Activated CD8-positive, alpha-beta memory T cell treated with anti-CD3 and anti-CD28 coated beads, Interleukin-2, amount 50 U/mL, for 4 hours (primary cell): ENCODE results near the gene EP400.
"Not testable (repeated sequence)": the region's sequence is repeated elsewhere in the genome, so short reads cannot be mapped to it uniquely, and the experiment has no call there.

ENCODE experiments used
- DNase-seq: peaks from one replicate; pipeline ENCODE4 v3.0.0-alpha.2; 2020

EP400 gene

DNA sequence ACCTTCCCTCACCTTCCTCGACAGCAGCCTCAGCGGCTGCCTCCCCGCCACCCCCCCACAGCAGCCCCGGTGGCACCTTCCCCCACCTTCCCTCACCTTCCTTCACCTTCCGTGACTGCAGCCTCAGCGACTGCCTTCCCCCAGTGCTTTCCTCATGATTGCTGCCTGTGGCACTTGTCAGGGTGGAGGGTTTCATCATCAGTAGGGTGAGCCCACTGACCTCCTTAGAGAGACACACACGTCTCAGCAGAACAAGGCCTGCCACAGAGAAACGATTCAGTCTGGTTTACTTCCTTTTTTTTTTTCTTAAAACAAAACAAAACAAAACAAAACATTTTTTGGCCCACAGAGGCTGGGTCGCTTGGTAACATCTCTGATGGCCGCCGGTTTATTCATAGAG, 75.0 kb downstream of the EP400 start:
- DNase-seq = no peak

DNA sequence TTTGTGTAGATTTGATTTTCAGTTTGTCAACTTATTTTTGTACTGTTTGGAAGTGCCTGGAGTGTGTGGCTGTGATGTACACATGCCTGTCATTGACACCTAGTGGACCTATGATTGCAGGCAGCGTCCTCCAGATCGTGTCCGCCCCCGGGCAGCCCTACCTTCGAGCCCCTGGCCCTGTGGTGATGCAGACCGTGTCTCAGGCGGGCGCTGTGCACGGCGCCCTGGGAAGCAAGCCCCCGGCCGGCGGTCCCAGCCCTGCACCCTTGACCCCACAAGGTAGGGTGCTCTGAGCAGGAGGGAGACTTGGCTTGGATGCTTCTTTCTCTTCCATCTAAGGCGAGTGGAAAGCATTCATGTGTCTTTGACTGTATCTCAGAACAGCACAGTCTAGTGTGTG, 75.8 kb downstream of the EP400 start:
- no peak for DNase-seq

DNA sequence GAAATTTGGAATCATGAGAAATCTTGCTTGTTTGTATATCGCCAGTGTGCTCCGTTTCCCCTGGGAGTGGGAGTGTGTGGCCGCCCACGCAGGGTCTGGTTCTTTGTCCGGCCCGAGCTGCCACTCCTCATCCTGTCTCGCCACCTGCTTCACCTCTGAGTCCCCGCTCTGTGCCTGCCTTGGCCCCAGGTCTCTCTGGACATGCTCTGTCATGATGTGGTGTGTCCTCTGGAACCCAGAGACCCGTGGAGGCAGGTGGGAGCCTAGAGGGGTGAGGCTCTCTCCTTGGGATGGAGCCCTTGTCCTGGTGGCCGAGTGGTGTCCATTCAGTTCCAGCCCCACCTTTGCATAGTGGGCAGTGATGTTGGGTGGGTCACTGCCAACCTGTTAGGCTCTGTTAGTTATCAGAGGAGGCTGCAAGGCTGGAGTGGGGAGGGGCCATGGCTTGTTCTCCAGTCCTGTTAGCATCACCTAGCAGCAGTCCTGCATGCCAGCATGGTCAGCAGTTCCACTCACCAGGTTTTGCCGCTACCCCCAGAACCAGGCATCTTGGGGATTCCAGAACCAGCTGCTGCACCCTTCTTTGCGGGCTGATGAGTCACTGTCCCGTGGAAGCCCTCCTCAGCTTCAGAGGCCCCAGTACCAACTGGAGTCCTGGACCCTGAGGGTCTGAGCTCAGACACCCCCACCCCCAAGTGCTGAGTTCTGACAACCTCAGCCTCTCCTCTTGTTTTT, 76.5 kb downstream of the EP400 start:
- DNase-seq = no peak

DNA sequence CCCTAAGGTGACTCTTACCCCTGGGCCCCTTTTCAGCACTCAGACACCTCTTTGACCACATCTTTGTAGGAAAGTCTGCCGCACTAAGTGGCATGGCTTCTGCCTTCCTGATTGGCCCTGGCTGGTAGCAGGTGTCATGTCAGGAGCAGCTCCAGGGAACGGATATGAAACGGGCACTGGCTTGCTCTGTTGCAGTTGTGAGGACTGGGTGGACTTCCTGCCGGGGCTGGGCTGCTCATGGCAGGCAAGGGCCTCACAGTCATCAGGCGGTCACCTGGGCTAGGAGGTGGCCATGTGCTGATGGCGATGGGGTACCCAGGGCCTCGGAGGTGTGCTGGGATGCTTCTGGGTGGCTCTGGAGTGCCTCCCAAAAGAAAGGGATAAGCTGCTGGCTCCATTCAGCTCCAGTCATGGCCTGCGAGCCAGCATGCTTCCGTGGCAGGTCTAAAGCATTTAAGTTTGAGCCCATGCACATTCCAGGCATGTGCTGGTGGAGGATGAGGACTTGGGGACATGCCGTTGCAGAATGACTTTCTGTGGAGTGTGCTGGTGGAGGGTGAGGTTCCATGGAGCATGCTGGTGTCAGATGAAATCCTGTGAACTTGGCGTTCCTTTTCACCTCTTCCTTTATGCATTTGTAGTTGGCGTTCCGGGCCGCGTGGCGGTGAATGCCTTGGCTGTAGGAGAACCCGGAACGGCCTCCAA, 77.2 kb downstream of the EP400 start:
- DNase-seq = no peak

DNA sequence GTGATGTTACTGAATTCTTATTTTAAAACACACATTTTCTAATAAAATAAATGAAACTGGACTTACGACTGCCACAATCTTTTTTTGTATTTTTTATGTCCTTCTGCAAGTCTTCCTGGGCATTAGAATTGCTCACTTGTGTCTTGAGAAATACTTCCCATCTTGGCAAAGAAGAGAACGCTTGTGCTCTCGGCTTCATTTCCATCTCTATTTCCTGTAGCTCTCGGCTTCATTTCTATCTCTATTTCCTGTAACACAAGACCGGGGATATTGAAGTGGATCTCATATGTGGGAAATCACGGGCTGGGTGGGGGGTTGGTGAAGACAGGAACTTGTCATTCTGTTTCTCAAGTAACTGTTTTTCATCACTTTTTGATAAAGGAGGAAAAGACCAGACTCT, 77.9 kb downstream of the EP400 start:
- DNase-seq = no peak

DNA sequence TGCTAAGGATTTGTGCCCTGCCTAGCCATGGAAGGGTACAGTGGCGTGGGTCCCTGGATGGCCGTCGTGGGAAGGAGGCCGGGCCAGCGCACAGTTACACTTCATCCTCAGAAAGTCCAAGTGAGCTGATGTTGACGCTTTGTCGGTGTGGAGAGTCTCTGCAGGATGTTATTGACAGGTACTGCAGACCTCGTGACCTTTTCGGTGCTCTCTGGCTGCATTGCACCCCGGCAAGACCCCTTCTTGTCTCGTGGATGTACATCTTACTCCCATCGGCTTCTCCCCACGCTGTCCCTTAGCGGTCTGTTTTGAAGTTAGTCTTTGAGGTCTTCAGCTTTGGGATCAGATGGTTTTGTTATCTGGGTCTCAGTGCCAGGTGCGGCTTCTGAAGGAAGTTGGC, 78.4 kb downstream of the EP400 start:
- no peak for DNase-seq

DNA sequence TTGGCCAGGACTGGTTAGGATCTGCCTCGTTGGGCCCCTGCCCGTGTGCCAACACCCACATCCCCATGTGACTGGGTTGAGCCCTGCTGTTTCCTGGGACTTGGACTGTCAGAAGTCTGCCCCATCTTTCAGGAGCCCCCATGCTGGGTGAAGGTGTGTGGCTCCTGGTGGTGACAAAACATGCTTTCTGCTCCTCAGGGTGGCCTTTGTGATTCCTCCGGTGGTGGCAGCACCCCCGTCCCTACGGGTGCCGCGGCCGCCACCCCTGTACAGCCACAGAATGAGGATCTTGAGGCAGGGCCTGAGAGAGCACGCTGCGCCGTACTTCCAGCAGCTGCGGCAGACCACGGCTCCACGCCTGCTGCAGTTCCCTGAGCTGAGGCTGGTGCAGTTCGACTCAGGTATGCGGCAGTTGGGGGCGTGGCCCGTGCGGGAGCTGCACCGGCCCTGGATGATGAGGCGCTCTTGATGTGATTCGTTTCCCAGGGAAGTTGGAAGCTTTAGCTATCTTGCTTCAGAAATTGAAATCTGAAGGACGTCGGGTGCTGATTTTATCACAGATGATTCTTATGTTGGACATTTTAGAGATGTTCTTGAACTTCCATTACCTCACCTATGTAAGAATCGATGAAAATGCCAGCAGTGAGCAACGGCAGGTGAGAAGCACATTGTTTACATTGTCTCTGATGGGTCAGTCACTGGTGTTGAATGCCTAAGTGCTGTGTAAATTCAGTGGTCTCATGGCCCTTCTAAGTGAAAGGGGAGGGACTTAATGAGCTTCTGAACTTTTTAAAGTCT, 80.0 kb downstream of the EP400 start:
- DNase-seq = no peak

DNA sequence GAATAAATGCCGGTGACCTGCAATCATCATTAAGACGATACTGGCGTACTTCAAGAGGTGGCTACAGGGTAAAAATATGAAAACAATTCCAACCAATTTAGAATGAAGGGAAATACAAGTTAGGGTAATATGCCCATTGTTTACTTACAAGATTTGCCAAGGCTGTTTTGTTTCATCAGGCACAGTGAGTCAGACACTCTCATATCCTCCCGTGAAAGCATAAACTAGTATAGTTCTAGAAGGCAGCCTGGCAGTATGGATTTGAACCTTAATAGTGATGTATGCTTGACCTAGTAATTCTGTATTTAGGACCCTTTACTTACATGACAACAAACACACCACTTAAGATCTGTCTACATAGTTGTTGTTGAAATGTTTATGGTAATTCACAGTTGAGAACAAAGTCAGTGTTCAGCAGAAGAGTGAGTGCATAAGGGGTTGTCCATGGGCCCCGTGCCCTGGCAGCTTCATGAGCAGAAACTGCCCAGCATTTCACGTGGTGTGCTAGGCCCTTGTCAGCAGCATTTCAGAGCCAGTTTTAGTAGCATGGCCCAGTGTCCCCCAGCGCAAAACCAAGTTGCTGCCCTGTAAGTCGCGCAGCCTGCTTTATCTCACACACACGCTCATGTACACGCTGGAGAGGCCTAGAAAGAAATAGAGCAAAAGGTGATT, 80.8 kb downstream of the EP400 start:
- DNase-seq = no peak

DNA sequence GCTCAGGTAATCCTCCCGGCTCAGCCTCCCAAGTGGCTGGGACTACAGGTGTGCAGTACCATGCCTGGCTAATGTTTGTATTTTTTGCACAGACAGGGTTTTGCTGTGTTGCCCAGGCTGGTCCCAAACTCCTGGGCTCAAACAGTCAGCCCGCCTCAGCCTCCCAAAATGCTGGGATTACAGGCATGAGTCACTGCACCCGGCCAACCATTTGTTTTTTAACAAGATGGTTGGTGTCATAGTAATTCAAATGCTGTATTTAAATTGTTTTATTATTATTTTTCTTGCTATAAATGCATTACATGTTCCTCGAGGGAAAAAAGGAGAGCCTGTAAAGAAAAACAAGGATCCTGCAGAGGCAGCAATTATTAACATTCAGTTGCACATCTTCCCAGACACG, 83.9 kb downstream of the EP400 start:
- no peak for DNase-seq

DNA sequence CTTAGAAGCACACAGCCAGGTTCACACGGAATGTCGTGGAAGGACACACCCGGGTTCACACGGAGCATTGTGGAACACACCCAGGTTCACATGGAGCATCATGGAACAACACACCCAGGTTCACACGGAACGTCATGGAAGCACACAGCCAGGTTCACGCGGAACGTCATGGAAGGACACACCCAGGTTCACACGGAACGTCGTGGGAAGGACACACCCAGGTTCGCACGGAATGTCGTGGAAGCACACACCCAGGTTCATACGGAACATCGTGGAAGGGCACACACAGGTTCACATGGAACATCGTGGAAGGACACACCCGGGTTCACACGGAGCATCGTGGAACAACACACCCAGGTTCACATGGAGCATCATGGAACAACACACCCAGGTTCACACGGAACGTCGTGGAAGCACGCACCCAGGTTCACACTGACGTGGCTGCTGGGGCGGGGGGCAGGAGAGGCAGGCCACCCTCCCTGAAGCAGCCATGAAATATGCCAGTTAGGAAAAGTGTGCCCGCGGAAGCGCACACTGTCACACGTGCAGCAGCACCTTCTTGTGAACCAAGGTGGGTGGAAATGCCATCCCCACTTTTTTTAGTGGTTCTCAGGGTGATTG, 86.4 kb downstream of the EP400 start:
- DNase-seq = no peak

DNA sequence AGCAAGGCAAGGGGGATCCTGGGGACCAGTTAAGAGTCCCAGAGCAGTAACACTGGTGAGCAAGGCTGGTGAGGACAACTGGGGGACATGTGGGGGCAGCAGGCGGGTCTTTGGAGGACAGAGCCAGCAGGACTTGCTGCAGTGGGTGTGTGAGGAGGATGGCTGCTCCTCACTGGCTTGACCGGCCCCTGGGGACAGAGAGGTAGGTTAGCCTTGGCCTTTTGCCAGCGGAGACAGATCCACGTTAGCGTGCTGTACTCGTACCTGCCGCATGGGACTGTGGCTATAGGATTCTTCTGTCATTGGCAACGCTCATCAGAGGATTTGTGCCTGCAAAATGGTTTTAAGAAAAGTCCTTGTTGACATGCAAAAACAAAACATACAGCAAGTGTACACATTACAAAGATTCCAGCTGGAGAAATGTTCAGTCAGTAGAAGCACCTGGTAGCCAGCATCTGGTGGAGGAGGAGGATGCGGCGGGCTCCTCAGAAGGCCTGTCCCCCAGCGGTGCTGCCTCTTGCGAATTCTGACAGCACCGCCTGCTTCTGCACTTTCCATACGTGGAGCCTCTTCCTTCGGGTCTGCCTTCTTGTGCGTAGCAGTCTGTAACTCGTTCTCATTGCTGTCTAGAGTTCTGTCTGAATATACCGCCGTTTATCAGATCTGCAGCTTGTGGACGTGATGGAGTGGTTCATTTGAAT, 91.3 kb downstream of the EP400 start:
- DNase-seq = no peak

DNA sequence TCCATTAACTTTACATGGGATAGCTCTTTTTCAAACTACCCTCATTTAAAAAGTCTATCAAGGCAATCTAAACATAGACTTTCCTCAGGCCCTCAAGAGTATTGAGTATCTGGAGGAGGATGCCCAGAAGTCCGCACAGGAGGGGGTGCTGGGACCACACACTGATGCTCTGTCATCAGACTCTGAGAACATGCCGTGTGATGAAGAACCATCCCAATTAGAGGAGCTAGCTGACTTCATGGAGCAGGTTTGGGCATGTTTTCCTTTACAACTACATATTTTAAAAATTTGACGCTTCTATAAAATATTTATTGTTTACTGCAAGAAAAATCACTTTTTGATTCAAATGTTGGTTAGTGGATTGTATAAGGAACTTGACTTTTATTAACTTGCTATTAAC, 93.5 kb downstream of the EP400 start:
- DNase-seq = no peak

DNA sequence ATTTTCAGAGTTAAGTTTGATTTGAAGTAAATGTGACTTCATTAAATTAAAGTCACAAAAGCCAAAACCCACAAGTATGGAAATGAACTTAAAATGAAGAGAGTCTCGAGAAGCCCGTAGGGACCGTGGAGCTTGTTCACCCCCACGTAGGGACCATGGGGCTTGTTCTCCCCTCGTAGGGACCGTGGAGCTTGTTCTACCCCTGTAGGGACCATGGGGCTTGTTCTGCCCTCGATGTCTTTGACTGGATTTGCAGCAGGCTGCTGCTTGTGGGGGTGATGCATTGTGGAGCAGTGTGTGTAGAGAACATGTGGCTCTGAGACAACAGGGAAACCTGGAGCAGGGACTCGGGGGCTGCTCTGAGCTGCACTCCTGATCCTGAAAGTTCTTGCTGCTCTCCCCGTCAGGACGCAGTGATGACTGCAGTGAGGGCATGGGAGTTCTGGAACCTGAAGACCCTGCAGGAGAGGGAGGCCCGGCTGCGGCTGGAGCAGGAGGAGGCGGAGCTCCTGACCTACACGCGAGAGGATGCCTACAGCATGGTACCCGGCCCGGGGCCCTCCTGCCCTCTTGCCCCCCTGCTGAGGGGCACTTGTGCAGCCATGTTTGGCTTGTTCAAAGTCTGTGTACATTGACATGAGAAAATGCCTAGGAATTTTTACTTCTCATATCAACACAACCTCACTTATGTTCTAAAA, 94.2 kb downstream of the EP400 start:
- no peak for DNase-seq

DNA sequence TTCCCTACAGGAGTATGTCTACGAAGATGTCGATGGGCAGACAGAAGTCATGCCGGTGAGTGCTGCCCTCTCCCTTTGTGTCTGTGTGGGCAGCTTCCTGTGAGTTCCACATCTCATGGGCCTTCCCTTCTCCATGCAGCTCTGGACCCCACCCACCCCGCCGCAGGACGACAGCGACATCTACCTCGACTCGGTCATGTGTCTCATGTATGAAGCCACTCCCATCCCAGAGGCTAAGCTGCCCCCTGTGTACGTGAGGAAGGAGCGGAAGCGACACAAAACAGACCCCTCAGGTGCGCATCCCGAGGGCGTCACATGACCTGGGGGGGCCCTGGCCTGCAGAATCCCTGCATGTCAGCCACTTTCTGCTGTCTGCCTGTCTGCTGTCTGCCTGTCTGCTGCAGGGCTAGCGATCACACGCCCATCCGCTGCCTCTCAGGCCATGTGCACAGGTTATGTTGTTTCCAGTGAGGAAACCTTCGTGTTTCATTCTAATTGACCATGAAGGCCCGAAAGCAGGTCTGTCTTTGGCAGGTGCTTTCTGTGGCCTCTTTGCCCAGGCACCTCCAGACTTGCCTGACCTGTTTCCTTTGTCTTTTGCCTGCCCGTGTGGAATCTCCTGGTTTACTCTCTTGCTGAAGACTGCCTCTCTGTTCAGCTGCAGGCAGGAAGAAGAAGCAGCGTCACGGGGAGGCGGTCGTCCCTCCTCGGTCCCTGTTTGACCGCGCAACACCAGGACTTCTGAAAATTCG, 95.1 kb downstream of the EP400 start:
- no peak for DNase-seq

DNA sequence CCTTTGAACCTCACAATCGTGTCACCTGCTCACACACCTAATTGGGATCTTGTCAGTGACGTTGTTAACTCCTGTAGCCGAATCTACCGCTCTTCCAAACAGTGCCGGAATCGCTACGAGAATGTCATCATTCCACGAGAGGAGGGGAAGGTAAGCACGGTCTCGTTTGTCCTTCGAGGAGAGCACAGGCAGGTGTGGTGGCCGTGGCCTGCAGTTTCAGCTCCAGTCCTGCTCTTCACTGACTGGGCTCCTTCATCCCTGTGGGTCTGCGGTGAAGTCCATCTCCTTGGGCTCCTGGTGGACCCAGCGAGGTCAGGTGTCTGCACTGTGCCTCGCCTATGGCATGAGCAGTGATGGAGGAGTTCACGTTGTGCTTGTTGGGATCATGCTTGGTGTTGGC, 96.0 kb downstream of the EP400 start:
- no peak for DNase-seq

DNA sequence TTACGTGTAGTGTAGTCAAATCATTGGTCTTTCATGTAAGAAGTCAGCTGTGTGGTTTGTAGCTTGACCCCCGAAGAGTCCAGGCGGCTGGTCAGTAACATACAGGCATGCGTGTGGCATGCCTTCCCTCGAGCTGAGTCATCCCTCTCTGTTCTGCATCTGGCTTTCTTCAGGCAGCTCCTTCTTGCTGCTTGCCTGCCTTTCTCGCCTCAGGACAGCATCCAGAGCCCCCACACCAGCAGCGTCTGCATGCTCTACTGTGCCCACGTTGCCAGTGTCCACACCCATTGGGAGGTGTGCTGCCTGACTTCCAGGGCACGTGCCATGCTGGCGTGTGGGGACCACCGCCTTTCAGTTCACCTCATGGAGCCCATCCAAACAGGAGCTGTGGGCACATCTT, 96.8 kb downstream of the EP400 start:
- DNase-seq = no peak

DNA sequence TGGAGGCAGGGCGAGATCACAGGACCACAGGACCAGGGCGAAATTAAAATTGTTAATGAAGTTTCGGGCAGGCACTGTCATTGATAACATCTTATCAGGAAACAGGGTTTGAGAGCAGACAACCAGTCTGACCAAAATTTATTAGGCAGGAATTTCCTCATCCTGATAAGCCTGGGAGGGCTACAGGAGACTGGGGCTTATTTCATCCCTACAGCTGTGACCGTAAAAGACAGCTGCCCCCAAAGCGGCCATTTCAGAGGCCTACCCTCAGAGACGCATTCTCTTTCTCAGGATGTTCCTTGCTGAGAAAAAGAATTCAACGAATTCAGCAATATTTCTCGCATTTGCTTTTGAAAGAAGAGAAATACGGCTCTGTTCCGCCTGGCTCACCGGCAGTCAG, 97.9 kb downstream of the EP400 start:
- DNase-seq = not testable (repeated sequence)

DNA sequence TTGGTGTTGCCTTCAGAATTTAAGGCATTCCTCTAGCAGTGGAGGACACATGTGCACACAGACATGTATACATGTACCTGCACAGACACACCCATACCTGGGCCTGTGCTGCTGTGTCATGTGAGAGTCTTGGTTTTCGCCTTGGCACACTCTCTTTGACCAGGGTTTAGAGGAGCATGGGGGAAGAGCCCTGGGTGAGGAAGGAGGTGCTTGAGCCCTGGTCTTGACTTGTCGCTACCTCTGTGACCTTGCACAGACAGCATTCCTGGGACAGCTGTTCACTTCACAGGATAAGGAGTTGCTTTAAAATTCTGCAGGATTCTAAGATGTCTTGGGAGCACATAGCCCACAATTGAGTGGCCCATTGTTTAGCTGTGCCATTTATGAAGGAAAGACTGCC, 99.7 kb downstream of the EP400 start:
- no peak for DNase-seq

DNA sequence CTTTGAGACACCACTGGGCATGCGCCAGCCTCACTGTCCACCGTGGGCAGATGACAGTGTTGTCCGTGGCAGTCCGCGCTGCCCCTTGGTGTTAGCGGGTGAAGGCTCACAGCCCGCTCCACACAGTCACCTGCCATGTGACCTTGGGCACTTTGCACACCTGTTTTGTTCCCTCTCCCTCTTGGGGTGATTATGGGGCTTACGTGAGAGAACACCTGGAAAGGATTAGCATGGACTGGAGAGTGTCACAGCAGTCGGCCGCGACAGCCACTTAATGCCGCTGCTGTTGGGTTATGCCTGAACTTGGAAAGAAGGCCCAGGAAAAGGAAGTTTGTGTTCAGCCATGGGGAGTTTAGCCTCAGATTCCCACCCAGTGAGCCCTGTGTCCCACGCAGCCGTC, 100.1 kb downstream of the EP400 start:
- no peak for DNase-seq

DNA sequence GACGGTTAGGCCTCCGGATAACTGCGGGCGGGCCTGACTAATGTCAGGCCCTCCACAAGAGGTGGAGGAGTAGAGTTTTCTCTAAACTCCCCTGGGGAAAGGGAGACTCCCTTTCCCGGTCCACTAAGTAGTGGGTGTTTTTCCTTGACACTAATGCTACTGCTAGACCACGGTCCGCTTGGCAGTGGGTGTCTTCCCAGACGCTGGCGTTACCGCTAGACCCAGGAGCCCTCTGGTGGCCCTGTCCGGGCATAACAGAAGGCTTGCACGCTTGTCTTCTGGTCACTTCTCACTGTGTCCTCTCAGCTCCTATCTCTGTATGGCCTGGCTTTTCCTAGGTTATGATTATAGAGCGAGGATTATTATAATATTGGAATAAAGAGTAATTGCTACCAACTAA, 102.0 kb downstream of the EP400 start:
- not testable (repeated sequence) for DNase-seq
